KG1 (cell line): Measurements from ENCODE around the gene ARHGDIB.

ENCODE experiments used
- DNase-seq: peaks from one replicate; lab custom pipeline; 2025; lab: John Stamatoyannopoulos, UW

The ARHGDIB gene

DNA sequence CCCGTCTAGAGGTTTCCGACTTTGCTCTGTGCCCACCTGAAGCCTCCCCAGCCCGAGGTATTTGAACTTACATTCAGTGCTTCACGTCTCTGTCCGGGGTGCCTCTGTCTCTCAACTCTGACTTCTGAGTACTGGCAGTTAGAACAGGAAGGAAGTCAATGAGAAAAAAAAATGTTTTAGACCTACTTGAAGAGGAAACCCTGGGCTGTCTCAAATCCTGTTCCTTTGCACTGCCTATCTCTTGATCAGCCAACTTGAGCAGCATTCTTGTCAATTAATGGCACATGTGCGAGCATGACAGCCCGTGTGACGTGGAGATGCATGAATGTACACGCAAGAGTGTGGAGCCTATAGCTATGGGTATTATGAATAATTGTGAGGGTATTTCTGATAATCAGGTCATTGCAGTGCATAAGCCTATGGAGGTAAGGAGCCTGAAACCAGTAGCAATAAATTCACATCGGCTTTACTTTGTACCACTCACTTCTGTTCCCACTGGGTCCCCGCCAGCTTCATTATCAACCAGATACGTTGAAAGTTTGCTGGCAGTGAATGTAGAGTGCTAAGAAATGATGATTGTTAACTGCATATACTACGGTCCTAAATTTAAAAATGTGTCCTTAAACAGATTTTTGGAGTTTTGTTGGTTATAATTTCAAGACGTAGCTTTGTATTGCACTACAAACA lies at the start of gene ARHGDIB:
Gene ARHGDIB, minus strand, starts transcription at position 136 of the 687 bp plus-strand sequence. CDS start 10,889 bp downstream, outside the sequence.
- peak; percentile 72 for DNase-seq

DNA sequence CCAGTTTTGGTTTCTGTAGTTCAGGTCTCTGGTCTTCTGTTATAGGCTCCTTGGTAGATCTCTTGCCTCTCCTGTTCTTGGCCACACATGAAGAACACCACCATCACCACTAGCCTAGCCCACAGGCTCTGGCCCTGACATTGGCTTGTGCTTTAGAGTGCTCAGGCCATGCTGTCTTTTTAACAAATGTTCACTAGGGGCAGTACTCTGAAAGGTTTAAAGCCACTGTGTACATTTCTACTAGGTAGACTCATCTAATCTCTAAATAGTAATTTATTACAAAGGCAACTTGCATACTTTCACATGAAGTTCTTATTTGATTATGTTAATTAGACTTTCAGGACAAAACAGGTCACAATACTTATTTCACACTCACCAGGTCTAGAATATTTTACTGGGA lies 49.8 kb upstream of the ARHGDIB start:
- DNase-seq: no peak

DNA sequence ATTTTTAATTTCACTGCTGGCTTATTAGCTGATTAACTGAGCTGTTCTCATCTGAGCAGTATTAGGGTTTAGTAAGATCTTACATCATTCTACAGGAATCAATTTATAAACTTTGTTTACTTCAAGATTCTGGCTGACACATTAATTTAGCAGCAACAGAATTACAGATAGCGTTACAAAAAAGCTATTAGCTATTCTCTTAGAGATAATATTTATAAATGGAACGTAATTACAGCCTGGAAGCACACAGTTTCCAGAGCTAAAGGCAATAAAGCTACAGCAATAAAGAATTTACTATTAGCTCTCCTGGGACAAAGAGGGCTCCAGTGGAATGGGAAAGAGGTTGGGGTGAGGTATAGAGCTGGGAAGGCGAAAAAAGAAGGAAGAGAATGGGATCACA lies 46.1 kb upstream of the ARHGDIB start:
- no peak for DNase-seq

DNA sequence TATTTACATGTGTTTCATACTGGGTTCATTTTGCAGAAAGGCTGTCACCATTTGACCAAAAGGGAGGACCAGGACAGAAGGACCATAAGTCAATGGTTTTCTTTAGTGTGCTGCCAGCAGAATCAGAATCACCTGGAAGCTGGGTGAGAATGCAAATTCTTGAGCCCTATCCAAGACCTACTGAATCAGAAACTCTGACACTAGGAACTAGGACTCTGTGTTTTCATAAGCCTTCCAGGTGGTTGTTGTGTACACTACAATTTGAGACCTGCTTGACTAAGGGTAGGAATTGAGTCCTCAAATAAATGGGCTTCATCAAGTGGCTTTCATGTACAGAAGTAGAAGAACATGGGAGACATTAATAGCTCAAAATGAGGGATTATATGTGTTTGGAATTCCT lies 43.7 kb upstream of the ARHGDIB start:
- no peak for DNase-seq

DNA sequence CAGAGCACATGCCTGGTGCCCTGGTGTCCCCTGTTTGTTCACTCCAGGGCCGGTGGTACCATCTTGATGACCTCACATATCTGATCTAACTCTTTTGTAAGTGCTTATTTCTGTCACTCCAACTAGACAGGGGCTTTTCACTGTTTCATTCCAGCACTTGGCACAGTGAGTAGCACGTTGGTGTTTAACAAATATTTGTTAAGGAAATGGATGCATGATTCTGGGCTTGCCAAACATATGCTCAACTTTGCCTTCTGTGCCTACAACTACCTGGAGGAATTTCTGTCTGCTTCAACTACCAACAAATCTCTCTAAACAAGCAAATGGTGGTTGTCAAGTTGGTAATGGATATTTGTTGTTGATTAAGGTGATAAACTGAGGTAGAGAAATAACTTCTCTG lies 43.0 kb upstream of the ARHGDIB start:
- no peak for DNase-seq

DNA sequence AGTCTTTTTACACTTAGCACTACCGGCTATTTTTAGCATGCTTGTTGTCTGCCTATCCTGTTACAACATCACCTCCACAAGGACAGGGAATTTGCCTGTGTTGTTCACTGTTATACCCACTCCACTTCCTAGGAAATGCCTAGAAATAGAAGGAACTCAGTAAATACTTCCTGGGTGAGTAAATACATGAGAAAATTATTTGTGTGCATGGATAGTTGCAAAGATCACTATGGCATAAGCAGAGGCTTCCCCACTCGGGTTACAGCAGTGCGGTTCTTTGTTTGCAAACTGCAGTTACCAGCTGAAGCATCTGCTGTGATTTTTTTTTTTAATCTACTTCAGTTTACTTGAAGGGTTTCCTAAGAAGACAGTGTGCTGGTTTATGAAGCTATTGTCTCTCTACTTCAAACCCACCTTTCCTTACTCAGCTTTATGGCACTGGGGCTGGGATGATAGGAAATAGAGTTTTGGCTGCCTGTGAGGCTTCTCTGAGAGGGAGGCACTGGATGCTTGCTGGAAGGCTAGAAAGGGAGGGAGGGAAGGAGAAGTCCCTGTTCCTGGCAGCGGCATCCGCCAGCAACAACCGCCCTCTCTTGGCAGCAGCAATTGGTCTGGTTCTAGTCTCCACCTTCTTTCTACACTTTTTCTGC lies 40.5 kb upstream of the ARHGDIB start:
- no peak for DNase-seq

DNA sequence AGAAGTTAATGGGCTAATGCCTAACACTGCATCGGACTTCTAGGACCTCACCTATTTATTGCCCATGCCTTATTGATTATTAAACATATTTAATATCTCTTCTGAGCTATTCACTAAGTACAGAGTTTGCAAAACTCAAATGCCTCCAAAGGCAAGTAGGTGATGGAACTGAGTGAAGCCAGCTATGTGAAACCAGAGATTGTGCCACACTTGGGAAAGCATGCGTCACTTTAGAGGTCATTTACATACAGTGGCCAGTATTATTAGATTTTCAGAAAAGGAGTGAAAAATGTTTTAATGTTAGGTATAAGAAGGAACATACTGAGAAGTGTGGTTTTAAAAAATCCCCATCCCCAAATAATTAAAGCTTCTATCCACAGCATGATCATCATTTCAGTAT lies 39.2 kb upstream of the ARHGDIB start:
- DNase-seq: no peak

DNA sequence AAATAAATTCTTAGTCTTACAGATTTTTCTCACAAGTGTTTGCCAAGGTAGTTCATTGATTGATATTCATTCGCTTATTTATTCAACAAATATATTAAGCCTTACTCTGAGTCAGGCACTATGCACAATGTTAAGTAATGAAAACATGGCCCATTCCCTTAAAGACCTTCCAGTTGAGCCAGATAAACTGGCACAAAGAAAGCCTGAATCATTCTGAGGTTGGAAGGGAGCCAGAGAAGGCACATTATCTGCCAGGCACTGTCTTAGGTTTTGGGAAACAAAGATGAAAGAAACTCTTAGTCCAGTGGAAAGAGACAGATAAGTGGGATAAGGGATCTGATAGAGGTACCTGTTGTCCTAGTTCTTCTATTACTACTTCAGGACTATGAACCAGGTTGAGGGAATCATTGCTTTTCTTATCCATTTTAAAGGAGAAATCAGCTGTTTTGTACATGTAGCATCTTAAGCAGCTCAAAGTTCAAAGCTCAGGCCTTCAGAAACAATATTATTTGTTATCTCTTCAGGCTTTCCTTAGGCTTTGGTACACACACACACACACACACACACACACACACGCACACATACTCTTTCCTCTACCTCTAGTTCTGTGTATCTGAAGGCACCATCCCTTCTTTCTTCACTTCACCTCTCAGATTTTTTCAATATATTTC lies 38.4 kb upstream of the ARHGDIB start:
- no peak for DNase-seq

DNA sequence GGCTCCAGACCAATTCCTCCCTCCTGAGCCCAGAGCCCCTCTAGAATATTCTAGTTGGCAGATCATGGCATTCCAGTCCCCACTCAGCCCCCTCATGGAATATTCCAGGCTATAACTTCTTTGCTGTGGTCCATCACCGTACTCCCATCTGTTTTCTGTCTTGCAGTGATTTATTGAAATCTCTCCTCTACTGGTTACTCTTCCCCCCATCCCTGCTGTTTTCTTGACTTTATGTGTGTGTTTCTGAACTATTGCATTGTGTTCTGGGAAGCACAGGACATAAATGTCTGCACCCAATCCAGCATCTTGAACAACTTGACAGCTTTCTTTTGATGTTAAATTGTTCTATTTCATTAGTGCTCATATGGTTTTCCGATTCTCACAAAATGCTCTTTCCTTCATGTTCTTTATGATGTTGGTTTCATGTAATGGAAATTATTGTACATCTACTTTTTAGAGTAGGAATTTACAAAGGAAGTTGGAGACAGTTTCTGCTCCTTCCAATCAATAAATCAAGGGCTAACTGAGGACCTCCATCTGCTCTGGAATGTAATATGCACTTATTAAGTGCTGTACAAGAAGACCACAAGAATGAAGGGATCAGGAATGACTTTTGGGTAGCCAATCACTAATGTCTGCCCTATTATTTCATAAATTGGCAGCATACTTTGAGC lies 37.8 kb upstream of the ARHGDIB start:
- no peak for DNase-seq

DNA sequence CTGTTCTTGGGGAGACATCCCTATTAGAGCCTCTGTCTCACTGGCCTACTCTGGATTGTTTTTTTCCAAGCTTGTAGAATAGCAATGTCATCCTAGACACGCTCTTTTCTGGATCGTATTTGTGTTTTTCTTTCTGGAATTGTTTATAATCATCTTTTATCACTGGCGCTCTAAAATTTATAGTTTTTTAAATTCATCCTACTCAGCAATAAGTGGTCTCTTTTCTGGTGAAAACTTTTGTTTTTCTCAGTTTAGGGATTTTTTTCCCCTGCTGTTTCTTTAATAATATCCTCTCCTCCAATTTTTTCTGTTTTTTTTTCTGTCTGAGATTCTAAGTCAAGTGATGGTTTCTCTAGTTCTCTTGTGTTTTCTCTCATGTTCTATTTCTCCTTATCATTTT lies 36.6 kb upstream of the ARHGDIB start:
- no peak for DNase-seq

DNA sequence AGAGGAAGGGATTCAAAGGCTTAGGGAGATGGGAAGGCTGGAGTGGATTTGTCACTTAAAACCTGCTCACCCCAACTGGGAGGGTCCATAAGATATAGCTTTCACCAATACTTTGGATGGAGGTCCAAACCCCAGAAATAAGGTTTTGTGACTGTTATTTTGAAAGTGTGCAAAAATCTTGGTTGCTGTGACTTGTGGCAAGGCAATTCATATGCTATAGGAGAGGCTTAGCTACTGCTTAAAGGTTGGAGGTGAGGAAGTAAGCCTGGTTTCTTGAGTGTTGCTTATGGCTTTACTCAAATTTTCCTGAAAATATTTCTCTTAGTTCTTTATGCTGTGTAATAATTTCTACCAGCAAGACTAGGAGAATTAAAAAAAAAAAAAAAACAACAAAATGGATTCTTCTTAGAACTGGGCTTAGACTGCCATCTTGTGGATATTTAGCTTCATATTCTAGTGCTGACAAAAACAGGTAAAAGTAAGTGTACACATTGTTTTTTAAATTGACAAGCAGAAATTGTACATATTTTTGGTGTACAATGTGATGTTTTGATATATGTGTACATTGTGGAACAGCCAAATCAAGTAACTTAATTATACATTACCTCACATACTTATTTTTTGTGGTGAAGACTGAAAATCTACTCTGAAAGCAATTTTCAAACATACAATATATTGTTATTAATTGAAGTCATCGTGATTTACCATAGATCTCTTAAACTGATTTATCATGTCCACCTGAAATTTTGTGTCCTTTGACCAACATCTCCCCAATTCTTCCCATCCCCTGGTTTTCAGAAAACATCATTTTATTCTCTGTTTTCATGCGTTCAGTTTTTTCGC lies 34.4 kb upstream of the ARHGDIB start:
- no peak for DNase-seq

DNA sequence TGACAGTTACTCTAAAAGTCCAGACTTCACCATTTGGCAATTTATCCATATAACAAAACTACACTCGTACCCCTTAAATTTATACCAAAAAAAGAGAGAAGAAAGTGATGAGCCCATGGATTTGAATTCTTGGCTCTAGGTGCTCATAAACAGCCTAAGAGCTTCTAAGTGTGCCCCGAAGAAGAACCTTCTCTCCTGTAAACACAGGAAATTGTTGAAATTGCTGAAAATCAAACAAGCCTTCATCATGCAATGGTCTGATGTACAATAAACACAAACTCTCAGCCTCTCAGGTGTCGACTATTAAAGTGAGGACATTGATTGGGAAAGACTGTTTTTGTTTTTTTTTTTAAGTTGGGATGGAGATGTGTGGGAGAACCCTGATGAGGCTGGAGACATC lies 33.2 kb upstream of the ARHGDIB start:
- DNase-seq: no peak

DNA sequence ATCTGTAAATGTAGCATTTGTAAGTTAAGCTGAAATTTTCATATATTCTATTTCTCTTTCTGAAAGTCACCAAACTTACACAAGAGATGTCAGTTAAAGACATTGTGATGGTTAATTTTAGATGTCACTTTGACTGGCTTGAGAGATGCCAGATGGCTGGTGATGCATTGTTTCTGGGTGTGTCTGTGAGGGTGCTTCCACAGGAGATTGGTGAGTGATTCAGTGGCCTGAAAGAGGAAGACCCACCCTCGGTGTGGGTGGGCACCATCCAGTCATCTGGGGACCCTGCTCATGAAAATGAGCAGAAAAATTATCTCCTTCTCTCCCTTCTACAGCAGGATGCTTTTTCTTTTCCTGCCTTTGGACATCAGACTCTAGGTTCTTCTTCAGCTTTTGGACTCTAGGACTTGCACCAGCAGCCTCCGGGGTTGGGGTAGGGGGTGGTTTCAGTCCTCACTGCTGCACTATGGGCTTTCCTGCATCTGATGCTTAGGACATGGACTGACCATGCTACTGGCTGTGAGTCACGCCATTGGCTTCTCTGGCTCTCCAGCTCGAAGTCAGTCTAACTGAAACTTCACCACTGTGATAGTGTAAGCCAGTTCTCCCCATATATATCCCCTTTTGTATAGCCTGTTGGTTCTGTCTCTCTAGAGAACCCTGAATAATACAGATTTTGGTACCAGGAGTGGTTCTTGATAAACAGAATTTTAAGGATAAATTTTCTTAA lies 32.3 kb upstream of the ARHGDIB start:
- no peak for DNase-seq

DNA sequence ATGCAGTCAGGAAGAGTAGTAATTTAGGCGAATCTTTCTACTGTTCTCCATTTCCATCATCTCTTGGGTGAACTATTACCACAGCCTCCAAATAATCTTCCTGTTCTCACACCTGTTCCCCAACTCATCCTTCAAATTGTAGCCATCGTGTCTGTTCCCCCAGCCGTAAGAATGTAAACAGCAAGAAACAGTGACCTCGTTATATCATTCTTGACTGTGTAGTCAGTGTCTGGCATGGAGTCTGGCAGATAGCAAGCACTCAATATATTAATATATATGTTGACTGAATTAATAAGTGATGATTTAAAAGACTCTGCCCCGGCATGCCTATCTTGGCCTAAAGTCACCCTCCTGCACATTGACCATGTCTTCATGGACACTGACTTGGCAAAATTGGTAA lies 31.7 kb upstream of the ARHGDIB start:
- DNase-seq: no peak

DNA sequence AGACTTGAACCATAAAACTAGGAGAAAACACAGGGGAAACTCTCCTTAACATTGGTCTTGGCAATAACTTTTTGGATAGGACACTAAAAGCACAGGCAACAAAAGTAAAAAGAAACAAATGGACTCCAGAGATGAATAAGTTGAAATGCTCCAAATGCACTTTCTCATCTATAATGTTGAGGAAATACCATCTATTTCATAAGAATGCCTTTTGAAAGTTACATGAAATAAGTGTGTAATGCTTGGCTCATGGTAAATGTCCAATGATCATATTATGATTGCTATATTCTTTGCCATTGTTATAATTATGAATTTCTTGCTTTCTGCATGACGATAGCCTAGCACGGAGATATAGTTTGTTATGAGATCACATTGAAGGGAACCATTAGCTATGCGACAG lies 31.3 kb upstream of the ARHGDIB start:
- DNase-seq: no peak

DNA sequence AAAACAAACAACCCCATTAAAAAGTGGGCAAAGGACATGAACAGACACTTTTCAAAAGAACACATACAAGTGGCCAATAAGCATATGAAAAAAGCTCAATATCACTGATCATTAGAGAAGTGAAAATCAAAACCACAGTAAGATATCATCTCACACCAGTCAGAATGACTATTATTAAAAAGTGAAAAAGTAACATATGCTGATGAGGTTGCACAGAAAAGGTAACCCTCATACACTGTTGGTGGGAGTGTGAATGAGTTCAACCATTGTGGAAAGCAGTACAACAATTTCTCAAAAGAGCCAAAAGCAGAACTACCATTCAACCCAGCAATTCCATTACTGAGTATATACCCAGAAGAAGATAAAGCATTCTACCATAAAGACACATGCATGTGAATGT lies 29.7 kb upstream of the ARHGDIB start:
- no peak for DNase-seq

DNA sequence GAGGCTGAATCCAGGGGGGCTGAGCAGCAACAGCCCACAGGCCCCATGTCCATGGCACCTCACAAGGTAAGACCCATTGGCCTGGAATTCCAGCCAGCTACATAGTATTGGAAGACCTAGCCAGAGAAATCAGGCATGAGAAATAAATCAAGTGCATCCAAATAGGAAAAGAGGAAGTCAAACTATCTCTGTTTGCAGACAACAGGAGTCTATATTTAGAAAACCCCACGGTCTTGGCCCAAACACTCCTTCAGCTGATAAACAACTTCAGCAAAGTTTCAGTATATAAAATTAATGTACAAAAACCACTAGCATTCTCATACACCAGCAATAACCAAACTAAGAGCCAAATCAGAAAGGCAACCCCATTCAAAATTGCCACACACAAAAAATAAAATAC lies 28.4 kb upstream of the ARHGDIB start:
- no peak for DNase-seq

DNA sequence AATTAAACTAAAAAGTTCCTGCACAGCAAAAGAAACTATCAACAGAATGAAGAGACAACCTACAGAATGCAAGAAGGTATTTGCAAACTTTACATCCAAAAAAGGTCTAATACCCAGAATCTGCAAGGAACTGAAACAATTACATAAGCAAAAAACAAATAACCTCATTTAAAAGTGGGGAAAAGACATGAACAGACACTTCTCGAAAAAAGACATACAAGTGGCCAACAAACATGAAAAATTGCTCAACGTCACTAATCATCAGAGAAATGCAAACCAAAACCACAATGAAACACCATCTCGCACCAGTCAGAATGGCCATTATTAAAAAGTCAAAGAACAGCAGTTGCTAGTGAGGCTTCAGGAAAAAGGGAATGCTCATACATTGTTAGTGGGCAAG lies 26.6 kb upstream of the ARHGDIB start:
- no peak for DNase-seq

DNA sequence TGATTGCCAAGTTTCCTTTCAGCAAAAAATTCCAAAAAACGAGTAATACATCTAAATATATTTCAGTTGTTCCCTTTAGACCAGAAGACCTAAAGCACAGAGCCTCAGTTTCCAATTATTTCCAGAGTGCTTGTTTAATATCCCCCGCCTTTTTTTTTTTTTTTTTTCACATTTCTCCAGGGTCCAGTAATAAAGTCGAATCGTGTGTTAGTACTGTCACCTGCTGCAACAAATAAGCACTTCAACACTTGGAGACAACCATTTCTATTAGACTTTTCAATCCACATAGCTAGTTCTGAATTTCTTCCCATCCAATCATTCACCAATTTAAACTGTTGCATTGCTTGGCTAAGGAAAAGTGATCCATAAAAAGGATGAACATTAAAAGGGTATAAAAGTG lies 25.0 kb upstream of the ARHGDIB start:
- DNase-seq: no peak

DNA sequence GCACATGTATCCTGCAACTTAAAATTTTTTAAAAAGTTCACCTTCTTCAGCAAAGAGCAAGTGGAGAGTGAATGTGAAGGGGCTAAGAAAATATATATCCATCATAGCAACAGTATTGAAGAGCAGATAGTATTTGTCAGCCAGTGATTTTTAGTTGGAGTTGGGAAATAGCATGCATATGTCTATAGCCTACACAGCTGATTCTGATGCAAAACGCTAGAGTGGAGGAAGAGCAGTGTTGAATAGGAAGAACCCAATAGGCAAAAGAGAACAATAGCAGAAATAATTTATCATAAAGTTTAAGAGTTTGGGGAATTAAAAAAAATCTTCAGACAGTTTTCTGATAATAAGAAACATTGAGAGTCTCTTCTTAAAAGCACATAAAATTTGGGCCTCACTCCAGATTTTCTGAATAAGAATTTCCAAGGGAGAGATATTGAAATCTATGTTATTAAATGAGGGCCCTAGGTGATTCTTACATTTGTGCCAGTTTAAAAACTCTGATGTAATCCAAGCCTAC lies 23.4 kb upstream of the ARHGDIB start:
- no peak for DNase-seq

DNA sequence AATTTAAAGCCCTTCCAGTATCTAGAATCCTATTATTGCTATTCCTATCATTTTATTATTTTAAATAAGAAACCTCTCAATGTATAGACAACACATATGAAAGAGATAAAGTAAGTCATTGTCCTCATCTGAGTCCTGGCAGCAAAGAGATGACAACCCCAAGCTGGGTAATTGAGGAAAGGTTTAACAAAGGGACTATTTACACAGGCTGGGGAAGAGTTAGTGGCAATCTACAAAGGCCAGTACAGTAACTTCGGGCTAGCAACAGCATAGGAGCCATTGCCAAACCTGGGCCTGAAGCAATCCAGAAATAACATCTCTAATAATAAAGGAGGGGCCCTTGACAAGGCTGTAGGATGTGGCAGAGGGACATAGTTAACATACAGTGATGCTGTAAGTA lies 22.6 kb upstream of the ARHGDIB start:
- no peak for DNase-seq
